Activated CD8-positive, alpha-beta memory T cell treated with anti-CD3 and anti-CD28 coated beads for 24 hours (primary cell): ENCODE data around the gene TFG.

Source experiments
- DNase-seq: peaks from one replicate; pipeline ENCODE4 v3.0.0-alpha.2; 2020

TFG gene

GRCh38 chr3:100708644-100708988 lies 678 bp upstream of the TFG start:
- no peak for DNase-seq

GRCh38 chr3:100709842-100710260 lies 557 bp downstream of the TFG start:
- DNase-seq = peak; percentile 70

- DNase-seq = peak; percentile 80
These were observed 1.1 kb downstream of the TFG start for GRCh38 chr3:100710261-100710968.

- no peak for DNase-seq
These were observed 5.9 kb downstream of the TFG start for GRCh38 chr3:100715176-100715575.

GRCh38 chr3:100717063-100717462 lies 7.8 kb downstream of the TFG start:
- no peak for DNase-seq

GRCh38 chr3:100717637-100718487 lies 8.6 kb downstream of the TFG start:
- no peak for DNase-seq

- DNase-seq = no peak
These were observed 9.8 kb downstream of the TFG start for GRCh38 chr3:100719136-100719535.

- DNase-seq = no peak
These were observed 11.1 kb downstream of the TFG start for GRCh38 chr3:100720426-100720825.

- no peak for DNase-seq
These were observed 16.7 kb downstream of the TFG start for GRCh38 chr3:100725935-100726513.

- DNase-seq = no peak
These were observed 17.4 kb downstream of the TFG start for GRCh38 chr3:100726706-100727105.

- DNase-seq = no peak
These were observed 21.2 kb downstream of the TFG start for GRCh38 chr3:100730524-100730923.

- DNase-seq = no peak
These were observed 23.1 kb downstream of the TFG start for GRCh38 chr3:100732435-100732834.

- DNase-seq = no peak
These were observed 28.0 kb downstream of the TFG start for GRCh38 chr3:100737334-100737733.

GRCh38 chr3:100740207-100740606 lies 30.9 kb downstream of the TFG start:
- no peak for DNase-seq

- no peak for DNase-seq
These were observed 34.2 kb downstream of the TFG start for GRCh38 chr3:100743535-100743934.

GRCh38 chr3:100744671-100745070 lies 35.4 kb downstream of the TFG start:
- no peak for DNase-seq

- DNase-seq = no peak
These were observed 36.3 kb downstream of the TFG start for GRCh38 chr3:100745617-100746016.

- no peak for DNase-seq
These were observed 36.8 kb downstream of the TFG start for GRCh38 chr3:100746092-100746491.

- no peak for DNase-seq
These were observed 38.9 kb downstream of the TFG start for GRCh38 chr3:100748220-100748619.

GRCh38 chr3:100748967-100749366 lies 39.7 kb downstream of the TFG start:
- no peak for DNase-seq

GRCh38 chr3:100753846-100754245 lies 44.6 kb downstream of the TFG start:
- DNase-seq = no peak

GRCh38 chr3:100754563-100755334 lies 45.5 kb downstream of the TFG start:
- DNase-seq = no peak

GRCh38 chr3:100756441-100756840 lies 47.1 kb downstream of the TFG start:
- no peak for DNase-seq
